Measurements from ENCODE around the gene ABCC1.

Gene ABCC1

DNA sequence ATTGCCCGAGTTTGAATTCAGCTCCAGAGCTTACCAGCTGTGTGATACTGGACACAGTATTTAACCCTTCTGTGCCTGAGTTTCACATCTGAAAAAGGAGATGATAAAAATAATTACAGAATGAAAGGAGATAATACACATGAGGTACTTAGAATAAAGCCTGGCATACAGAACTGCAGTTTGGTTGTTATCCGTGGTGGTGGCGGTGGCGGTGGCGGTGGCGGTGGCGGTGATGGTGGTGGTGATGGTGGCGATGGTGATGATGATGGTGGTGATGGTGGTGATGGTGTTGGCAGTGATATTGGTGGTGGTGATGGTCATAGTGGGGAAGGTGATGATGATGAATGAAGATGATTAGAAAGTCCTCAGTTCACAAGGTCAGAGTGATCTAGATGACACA is 57.2 kb downstream of the ABCC1 start:
- Histone ChIP-seq H3K4me2 (ENCODE audit: low read length) (peak overlapping the region; percentile 60; the same call in 1 of the 2 replicates), H3K79me2 (ENCODE audit: insufficient read depth, low read length) (peaks cover 28% of the 10 kb centered on the region)

DNA sequence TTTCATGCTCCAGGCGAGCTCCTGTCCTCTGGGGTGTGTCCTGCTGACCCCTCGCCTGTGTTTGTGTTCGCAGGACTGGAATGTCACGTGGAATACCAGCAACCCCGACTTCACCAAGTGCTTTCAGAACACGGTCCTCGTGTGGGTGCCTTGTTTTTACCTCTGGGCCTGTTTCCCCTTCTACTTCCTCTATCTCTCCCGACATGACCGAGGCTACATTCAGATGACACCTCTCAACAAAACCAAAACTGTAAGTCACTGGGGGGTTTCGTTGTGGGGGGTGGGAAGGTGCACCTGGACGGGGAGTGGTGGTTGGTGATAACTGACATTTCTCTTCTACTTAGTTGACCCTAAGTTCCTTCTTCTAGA is 58.3 kb downstream of the ABCC1 start:
- Histone ChIP-seq H3K36me3 (ENCODE audit: insufficient read depth, low read length) (peaks cover 37% of the 10 kb centered on the region; the same call in 1 of the 2 replicates), H3K4me2 (ENCODE audit: low read length) (peak overlapping the region; percentile 60), H2AFZ (ENCODE audit: low read length) (no peak overlapping the region), H3K27ac (ENCODE audit: low read depth, low read length, poor library complexity, severe bottlenecking) (peak overlapping the region; percentile 98), H4K20me1 (ENCODE audit: insufficient read depth, low read length) (no peaks in the 10 kb centered on the region), H3K9me2 (ENCODE audit: low read depth, low read length) (no peaks in the 10 kb centered on the region), H3K9ac (ENCODE audit: low read length) (peak overlapping the region; percentile 57), H3K27me3 (ENCODE audit: insufficient read depth, low read length) (no peaks in the 10 kb centered on the region), H3K4me3 (ENCODE audit: low read depth, low read length, poor library complexity, severe bottlenecking) (peak overlapping the region; percentile 28), H3K9me3 (ENCODE audit: low read length) (no peaks in the 10 kb centered on the region), H3K4me1 (ENCODE audit: insufficient read depth, low read length, severe bottlenecking) (peaks cover 38% of the 10 kb centered on the region), H3K79me2 (ENCODE audit: insufficient read depth, low read length) (peaks cover 19% of the 10 kb centered on the region), H3F3A (ENCODE audit: insufficient read depth, low read length) (0 out of 2 replicates have a peak, but pooled peaks cover 3% of the 10 kb centered on the region)
- TF ChIP-seq EZH2 (IDR thresholded peaks at IDR 0.05; ENCODE audit: borderline replicate concordance, low read length), result no peak
- TF ChIP-seq, protein P1, sequence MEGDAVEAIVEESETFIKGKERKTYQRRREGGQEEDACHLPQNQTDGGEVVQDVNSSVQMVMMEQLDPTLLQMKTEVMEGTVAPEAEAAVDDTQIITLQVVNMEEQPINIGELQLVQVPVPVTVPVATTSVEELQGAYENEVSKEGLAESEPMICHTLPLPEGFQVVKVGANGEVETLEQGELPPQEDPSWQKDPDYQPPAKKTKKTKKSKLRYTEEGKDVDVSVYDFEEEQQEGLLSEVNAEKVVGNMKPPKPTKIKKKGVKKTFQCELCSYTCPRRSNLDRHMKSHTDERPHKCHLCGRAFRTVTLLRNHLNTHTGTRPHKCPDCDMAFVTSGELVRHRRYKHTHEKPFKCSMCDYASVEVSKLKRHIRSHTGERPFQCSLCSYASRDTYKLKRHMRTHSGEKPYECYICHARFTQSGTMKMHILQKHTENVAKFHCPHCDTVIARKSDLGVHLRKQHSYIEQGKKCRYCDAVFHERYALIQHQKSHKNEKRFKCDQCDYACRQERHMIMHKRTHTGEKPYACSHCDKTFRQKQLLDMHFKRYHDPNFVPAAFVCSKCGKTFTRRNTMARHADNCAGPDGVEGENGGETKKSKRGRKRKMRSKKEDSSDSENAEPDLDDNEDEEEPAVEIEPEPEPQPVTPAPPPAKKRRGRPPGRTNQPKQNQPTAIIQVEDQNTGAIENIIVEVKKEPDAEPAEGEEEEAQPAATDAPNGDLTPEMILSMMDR (IDR thresholded peaks at IDR 0.05; ENCODE audit: low read length), result no peak

More for the DNA sequence above, 57.2 kb downstream of the ABCC1 start:
- Histone ChIP-seq H2AFZ (ENCODE audit: low read length) (no peak overlapping the region), H3K27ac (ENCODE audit: low read depth, low read length, poor library complexity, severe bottlenecking) (peak overlapping the region; percentile 98), H4K20me1 (ENCODE audit: insufficient read depth, low read length) (no peaks in the 10 kb centered on the region), H3K9me2 (ENCODE audit: low read depth, low read length) (no peaks in the 10 kb centered on the region), H3K4me1 (ENCODE audit: insufficient read depth, low read length, severe bottlenecking) (peaks cover 38% of the 10 kb centered on the region), H3K9ac (ENCODE audit: low read length) (no peak overlapping the region; the same call in 1 of the 2 replicates), H3K36me3 (ENCODE audit: insufficient read depth, low read length) (peaks cover 26% of the 10 kb centered on the region), H3F3A (ENCODE audit: insufficient read depth, low read length) (0 out of 2 replicates have a peak, but pooled peaks cover 3% of the 10 kb centered on the region), H3K9me3 (ENCODE audit: low read length) (no peaks in the 10 kb centered on the region), H3K27me3 (ENCODE audit: insufficient read depth, low read length) (no peaks in the 10 kb centered on the region), H3K4me3 (ENCODE audit: low read depth, low read length, poor library complexity, severe bottlenecking) (peak overlapping the region; percentile 1)
- TF ChIP-seq, protein P1 (IDR thresholded peaks at IDR 0.05; ENCODE audit: low read length), result no peak
- no peak for TF ChIP-seq EZH2 (IDR thresholded peaks at IDR 0.05; ENCODE audit: borderline replicate concordance, low read length)

DNA sequence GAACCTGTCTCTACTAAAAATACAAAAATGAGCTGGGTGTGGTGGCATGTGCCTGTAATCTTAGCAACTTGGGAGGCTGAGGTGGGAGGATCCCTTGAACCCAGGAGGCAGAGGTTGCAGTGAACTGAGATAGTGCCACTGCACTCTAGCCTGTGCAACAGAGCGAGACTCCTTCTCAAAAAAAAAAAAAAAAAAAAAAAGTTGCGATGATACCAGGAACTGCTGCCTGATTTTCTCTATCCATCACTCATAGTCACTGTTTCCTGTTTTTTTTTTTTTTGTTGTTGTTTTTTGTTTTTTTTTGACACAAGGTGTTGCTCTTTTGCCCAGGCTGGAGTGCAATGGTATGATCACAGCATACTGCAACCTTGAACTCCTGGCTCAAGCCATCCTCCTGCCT is 59.2 kb downstream of the ABCC1 start:
- Histone ChIP-seq H3K27me3 (ENCODE audit: insufficient read depth, low read length) (no peaks in the 10 kb centered on the region), H2AFZ (ENCODE audit: low read length) (no peak overlapping the region), H3K4me1 (ENCODE audit: insufficient read depth, low read length, severe bottlenecking) (peaks cover 38% of the 10 kb centered on the region), H3K36me3 (ENCODE audit: insufficient read depth, low read length) (peaks cover 41% of the 10 kb centered on the region; the same call in 1 of the 2 replicates), H3F3A (ENCODE audit: insufficient read depth, low read length) (0 out of 2 replicates have a peak, but pooled peaks cover 3% of the 10 kb centered on the region), H3K9ac (ENCODE audit: low read length) (peak overlapping the region; percentile 57; the same call in 1 of the 2 replicates), H3K9me3 (ENCODE audit: low read length) (no peaks in the 10 kb centered on the region), H3K4me2 (ENCODE audit: low read length) (peak overlapping the region; percentile 60), H3K4me3 (ENCODE audit: low read depth, low read length, poor library complexity, severe bottlenecking) (peak overlapping the region; percentile 28), H3K27ac (ENCODE audit: low read depth, low read length, poor library complexity, severe bottlenecking) (peak overlapping the region; percentile 98), H3K79me2 (ENCODE audit: insufficient read depth, low read length) (peaks cover 18% of the 10 kb centered on the region), H3K9me2 (ENCODE audit: low read depth, low read length) (no peaks in the 10 kb centered on the region), H4K20me1 (ENCODE audit: insufficient read depth, low read length) (no peaks in the 10 kb centered on the region)
- TF ChIP-seq EZH2 (IDR thresholded peaks at IDR 0.05; ENCODE audit: borderline replicate concordance, low read length), result no peak
- TF ChIP-seq, protein P1 (IDR thresholded peaks at IDR 0.05; ENCODE audit: low read length), result no peak
